Neutrophil (primary cell): ENCODE results near the gene PPWD1.
A peak's percentile ranks its signal among the peaks of the same experiment; 100 is the strongest.

Experiments used
- H3K27ac ChIP-seq: fragments of 200-600 bp; sonication (generic); 2 replicates; pipeline ENCODE4 v1.5.1; 2016; ENCODE audit warnings: mild to moderate bottlenecking, moderate library complexity
- H3K27me3 ChIP-seq: fragments of 200-600 bp; sonication (generic); 2 replicates; pipeline ENCODE4 v1.6.0; 2016; ENCODE audit warnings: mild to moderate bottlenecking
- H3K36me3 ChIP-seq: fragments of 200-600 bp; sonication (generic); 2 replicates; pipeline ENCODE4 v1.5.1; 2017
- H3K4me1 ChIP-seq, 2 experiments: fragments of 200-600 bp in 1 of 2; sonication (generic) in 1 of 2; 1 replicate in 1 of 2; 2 replicates in 1 of 2; pipeline versions ENCODE4 v1.5.1 to v1.6.1; 2013 to 2016; ENCODE audit warnings: low read depth in 1 of 2, low read length in 1 of 2, mild to moderate bottlenecking in 1 of 2, moderate library complexity in 1 of 2; ENCODE audit not compliant: control insufficient read depth in 1 of 2, insufficient read depth in 1 of 2
- H3K4me3 ChIP-seq, 2 experiments: fragments of 200-600 bp in 1 of 2; sonication (generic) in 1 of 2; 1 replicate in 1 of 2; 2 replicates in 1 of 2; pipeline ENCODE4 v1.5.1; 2013 to 2016; ENCODE audit warnings: low read depth in 1 of 2, low read length in 1 of 2, mild to moderate bottlenecking in 1 of 2, moderate library complexity in 1 of 2
- H3K9me3 ChIP-seq: fragments of 200-600 bp; sonication (generic); 2 replicates; pipeline ENCODE4 v1.5.1; 2016
- CTCF ChIP-seq: fragments of 200-600 bp; sonication (generic); IDR thresholded peaks from 2 replicates; pipeline ENCODE4 v1.5.1; 2016; ENCODE audit warnings: antibody characterized with exemption

The PPWD1 gene

GRCh38 chr5:65556718-65557117 lies 6.4 kb upstream of the PPWD1 start:
- Histone ChIP-seq H3K36me3 (peaks cover 7% of the 10 kb centered on the region), H3K9me3 (no peaks in the 10 kb centered on the region), H3K27me3 (no peaks in the 10 kb centered on the region), H3K4me1 (peaks cover 0 to under 1% of the 10 kb centered on the region in 2 experiments), H3K4me3 (no peak overlapping the region), H3K27ac (no peak overlapping the region)
- TF ChIP-seq CTCF = no peak

GRCh38 chr5:65563777-65564176 lies 681 bp downstream of the PPWD1 start:
- H3K4me1 ChIP-seq = peaks cover 17 to 33% of the 10 kb centered on the region in 2 experiments
- TF ChIP-seq CTCF = no peak

GRCh38 chr5:65566505-65566904 lies 3.4 kb downstream of the PPWD1 start:
- no peaks in the 10 kb centered on the region for H3K9me3 ChIP-seq
- no peak overlapping the region for H3K27ac ChIP-seq
- no peaks in the 10 kb centered on the region for H3K27me3 ChIP-seq
- peaks cover 14% of the 10 kb centered on the region for H3K36me3 ChIP-seq
- H3K4me1 ChIP-seq = peaks cover 17 to 36% of the 10 kb centered on the region in 2 experiments
- no peak overlapping the region for H3K4me3 ChIP-seq
- TF ChIP-seq CTCF = no peak

More at GRCh38 chr5:65563777-65564176, 681 bp downstream of the PPWD1 start:
- Histone ChIP-seq H3K9me3 (no peaks in the 10 kb centered on the region), H3K4me3 (peak overlapping the region; percentile 82), H3K27ac (peak overlapping the region; percentile 95), H3K27me3 (no peaks in the 10 kb centered on the region), H3K36me3 (no peaks in the 10 kb centered on the region)

- no peak for TF ChIP-seq CTCF
- Histone ChIP-seq H3K9me3 (no peaks in the 10 kb centered on the region), H3K27ac (no peak overlapping the region), H3K36me3 (peaks cover 36% of the 10 kb centered on the region), H3K4me3 (no peak overlapping the region), H3K27me3 (no peaks in the 10 kb centered on the region), H3K4me1 (peaks cover 0 to 9% of the 10 kb centered on the region in 2 experiments)
Measured at GRCh38 chr5:65570598-65571226, 7.6 kb downstream of the PPWD1 start.

GRCh38 chr5:65577141-65577540 lies 14.0 kb downstream of the PPWD1 start:
- Histone ChIP-seq H3K36me3 (peaks cover 68% of the 10 kb centered on the region), H3K4me1 (no peaks in the 10 kb centered on the region), H3K27ac (no peak overlapping the region), H3K9me3 (no peaks in the 10 kb centered on the region), H3K4me3 (no peak overlapping the region), H3K27me3 (no peaks in the 10 kb centered on the region)
- TF ChIP-seq CTCF = no peak
